OCI-LY7 (cell line): ENCODE results near the gene ZBTB20.

Source experiments
- EZH2phosphoT487 ChIP-seq: fragments of 200-600 bp; sonication (generic); IDR thresholded peaks from 2 replicates; pipeline ENCODE4 v1.6.1; 2018; ENCODE audit warnings: low read depth, borderline replicate concordance, mild to moderate bottlenecking, mixed run types, antibody characterized with exemption, low read length, moderate library complexity, mixed read lengths
- TF ChIP-seq, protein P1 (sequence below): fragments of 200-600 bp; sonication (generic); conservative IDR thresholded peaks from 2 replicates; pipeline ENCODE4 v1.5.1; 2014; ENCODE audit warnings: mild to moderate bottlenecking, antibody characterized with exemption, low read length, moderate library complexity, mixed read lengths

DNA sequence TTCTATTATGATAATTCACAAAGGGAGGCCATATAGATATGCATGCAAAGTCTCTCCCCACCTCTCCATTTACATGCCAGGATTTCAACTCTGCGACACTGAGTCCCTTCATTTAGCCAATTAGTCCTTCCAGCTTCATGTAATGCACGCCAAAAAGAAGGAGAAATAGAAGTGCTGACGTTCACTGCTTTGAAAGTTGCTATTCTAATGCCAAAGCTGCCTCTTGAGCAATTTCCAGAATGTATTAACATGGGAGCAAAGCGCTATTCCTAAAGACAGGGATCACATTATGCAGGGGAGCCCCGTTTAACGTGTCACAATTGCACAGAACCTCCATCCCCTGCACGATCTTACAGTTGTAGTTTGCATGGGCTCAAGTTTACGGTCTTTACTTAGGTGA is 722.8 kb downstream of the ZBTB20 start:
- TF ChIP-seq, protein P1, sequence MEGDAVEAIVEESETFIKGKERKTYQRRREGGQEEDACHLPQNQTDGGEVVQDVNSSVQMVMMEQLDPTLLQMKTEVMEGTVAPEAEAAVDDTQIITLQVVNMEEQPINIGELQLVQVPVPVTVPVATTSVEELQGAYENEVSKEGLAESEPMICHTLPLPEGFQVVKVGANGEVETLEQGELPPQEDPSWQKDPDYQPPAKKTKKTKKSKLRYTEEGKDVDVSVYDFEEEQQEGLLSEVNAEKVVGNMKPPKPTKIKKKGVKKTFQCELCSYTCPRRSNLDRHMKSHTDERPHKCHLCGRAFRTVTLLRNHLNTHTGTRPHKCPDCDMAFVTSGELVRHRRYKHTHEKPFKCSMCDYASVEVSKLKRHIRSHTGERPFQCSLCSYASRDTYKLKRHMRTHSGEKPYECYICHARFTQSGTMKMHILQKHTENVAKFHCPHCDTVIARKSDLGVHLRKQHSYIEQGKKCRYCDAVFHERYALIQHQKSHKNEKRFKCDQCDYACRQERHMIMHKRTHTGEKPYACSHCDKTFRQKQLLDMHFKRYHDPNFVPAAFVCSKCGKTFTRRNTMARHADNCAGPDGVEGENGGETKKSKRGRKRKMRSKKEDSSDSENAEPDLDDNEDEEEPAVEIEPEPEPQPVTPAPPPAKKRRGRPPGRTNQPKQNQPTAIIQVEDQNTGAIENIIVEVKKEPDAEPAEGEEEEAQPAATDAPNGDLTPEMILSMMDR: no peak
- TF ChIP-seq EZH2phosphoT487: no peak
